Stimulated activated memory B cell treated with anti-CD40 and anti-IgM and Interleukin-4, amounts not matched to agents 10 μg/mL and 1 μg/mL and 100 μg/mL, for 72 hours (primary cell): Measurements from ENCODE around the gene SIGLEC8.
A peak's percentile ranks its signal among the peaks of the same experiment; 100 is the strongest.
"Not testable (repeated sequence)": the region's sequence is repeated elsewhere in the genome, so short reads cannot be mapped to it uniquely, and the experiment has no call there.

Experiments
- ATAC-seq: fragments of 150-1000 bp; cut with Tn5 transposase; 2 replicates; pipeline ENCODE4 v1.10.0; 2021
- H3K27ac Mint-ChIP-seq: one replicate; pipeline ENCODE4 v1.8.0; 2022; ENCODE audit warnings: mild to moderate bottlenecking, mixed read lengths
- H3K27me3 Mint-ChIP-seq: one replicate; pipeline ENCODE4 v1.8.0; 2022; ENCODE audit warnings: mixed read lengths
- H3K36me3 Mint-ChIP-seq: one replicate; pipeline ENCODE4 v1.8.0; 2022; ENCODE audit warnings: mixed read lengths
- H3K4me1 Mint-ChIP-seq: one replicate; pipeline ENCODE4 v1.8.0; 2022; ENCODE audit warnings: mixed read lengths
- H3K4me3 Mint-ChIP-seq: one replicate; pipeline ENCODE4 v1.8.0; 2022; ENCODE audit warnings: mild to moderate bottlenecking, moderate library complexity, mixed read lengths
- H3K9me3 Mint-ChIP-seq: one replicate; pipeline ENCODE4 v1.8.0; 2022; ENCODE audit warnings: mixed read lengths

SIGLEC8 gene

DNA sequence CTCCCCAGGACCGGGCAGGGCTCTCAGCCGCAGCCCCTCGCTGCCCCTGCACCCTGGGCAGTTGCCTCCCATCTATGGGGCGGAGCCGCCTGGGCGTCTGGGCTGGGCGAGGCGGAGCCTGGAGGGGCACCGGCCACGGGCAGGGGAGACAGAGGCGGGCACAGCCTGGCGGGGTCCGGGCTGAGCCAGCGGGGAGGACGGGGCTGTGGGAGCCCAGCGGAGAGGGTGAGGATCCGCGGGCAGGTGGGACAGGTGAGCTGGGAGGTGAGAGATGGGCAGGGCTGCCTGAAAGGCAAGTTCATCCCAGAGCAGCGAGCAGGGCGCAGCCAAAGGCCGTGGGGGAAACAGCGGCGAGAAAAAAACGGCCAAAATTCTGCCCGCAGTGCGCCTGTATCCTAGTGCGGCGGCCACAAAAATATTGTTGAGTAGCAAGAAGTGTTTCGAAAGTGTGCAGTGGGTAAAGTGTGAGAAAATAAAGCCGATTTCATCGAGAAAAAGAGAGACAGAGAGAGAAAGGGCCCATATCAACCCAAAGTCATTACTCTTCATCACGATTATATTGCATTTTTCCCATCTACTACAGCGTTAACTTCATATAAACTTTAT, 5.8 kb upstream of the SIGLEC8 start:
- H3K36me3 Mint-ChIP-seq, H3K9me3 Mint-ChIP-seq, H3K4me3 Mint-ChIP-seq, H3K27ac Mint-ChIP-seq, ATAC-seq: not testable (repeated sequence)
- Mint-ChIP-seq H3K27me3 (peaks cover 52% of the 10 kb centered on the region), H3K4me1 (peaks cover 15% of the 10 kb centered on the region)

DNA sequence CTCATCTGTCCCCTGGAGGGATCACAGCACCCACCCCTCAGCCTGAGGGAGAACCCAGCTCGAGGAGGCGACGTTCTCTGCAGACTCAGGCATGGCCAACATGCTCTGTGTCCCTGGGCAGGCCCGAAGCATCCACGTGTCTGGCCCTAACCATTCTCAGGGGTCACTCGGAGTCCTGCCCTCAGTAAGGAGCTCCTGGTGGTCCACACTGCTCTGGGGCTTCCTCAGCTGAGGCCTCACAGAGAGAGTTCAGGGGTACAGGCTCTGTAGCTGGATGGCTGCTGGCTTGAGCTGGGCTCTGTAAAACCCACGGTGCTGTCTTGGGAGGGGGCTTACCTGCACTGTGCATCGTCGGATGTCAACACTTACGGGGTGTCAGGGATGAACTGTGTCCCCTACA, 4.4 kb upstream of the SIGLEC8 start:
- Mint-ChIP-seq H3K9me3 (no peaks in the 10 kb centered on the region), H3K36me3 (no peaks in the 10 kb centered on the region), H3K4me3 (no peak overlapping the region), H3K27ac (no peak overlapping the region), H3K4me1 (peaks cover 15% of the 10 kb centered on the region), H3K27me3 (peaks cover 66% of the 10 kb centered on the region)
- no peak for ATAC-seq

DNA sequence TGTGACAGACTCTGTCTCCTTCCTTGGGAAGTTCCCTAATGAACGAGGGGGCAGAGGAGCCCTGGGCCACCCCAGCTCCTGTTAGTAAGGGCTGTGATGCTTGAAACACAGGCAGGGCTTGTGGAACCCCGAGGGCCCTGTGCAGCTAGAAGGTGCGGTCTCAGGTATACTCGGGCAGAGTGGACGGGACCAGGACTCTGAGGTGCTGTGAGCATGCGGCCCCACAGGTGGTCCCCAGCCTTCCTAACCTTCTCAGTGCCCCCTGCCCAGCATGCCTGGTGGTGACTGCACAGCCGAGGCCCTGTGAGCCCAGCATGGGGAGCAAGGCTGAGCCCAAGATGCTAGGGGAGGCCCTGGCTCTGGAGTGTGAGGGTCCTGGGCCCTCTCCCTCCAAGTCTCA, 4.0 kb upstream of the SIGLEC8 start:
- H3K4me3 Mint-ChIP-seq: no peak overlapping the region
- no peak overlapping the region for H3K27ac Mint-ChIP-seq
- H3K9me3 Mint-ChIP-seq: no peaks in the 10 kb centered on the region
- H3K4me1 Mint-ChIP-seq: peaks cover 15% of the 10 kb centered on the region
- H3K27me3 Mint-ChIP-seq: peaks cover 70% of the 10 kb centered on the region
- ATAC-seq: no peak
- H3K36me3 Mint-ChIP-seq: no peaks in the 10 kb centered on the region

DNA sequence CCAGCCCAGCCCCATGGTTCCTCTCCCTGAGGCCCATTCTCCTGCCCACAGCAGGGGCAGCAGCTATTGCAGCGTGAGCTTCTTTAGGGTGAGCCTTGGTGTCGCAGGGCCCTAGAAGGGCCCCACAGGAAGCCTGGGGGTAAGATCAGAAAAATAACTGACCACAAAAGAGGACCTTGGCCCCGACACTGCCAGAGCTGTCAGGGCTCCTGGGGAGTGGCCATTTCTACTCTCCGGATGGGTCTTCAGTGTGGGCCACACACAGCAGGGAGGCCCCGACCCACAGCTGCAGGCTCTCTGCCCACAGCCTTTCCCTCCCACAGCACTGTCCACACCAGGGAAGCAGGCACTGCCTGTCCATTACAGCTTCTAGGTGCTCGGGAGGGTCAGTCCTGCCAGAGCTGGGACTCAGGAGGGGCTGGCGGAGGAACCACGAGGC, 3.5 kb upstream of the SIGLEC8 start:
- Mint-ChIP-seq H3K27me3 (peaks cover 75% of the 10 kb centered on the region), H3K36me3 (no peaks in the 10 kb centered on the region), H3K4me3 (no peak overlapping the region), H3K4me1 (peaks cover 15% of the 10 kb centered on the region), H3K27ac (no peak overlapping the region), H3K9me3 (no peaks in the 10 kb centered on the region)
- ATAC-seq: no peak

DNA sequence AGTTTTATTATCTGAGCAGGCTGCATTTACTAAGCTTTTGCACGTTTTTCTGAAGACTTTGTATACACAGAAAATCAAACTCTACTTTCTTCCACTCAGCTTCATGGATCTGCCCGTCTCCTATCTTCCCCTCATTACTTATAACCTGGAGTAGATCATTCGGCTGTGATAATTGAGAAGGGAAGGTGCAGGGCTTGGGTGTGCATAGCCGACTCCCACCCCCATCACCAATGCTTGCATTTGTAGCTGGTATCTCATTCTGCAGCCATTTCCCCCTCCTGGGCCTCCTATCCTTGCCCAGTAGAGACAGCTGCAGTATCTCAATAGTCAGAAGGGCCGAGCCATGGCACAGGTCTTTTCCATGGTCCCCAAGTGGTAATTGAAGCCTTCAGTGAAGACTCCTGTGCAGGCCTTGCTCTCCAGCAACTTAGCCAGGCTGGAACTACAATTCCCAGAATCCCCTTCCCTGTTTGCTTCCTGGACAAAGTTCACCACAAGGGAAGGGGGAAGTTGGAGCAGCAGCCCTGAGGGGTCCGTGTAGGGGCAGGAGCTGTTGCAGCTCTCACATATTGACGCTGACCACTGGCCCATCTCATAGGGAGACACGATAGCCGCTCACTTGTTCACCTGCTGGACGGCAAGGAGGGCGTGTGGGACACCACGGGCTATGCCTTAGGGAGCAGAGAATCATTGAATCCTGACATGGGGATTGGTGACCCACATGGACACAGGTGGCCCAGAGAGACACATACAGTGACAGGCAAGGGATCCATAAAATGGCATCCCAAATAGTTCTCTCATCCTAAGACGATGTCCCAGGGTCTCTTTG, 2.1 kb upstream of the SIGLEC8 start:
- peaks cover 15% of the 10 kb centered on the region for H3K4me1 Mint-ChIP-seq
- H3K36me3 Mint-ChIP-seq: no peaks in the 10 kb centered on the region
- H3K4me3 Mint-ChIP-seq: peak overlapping the region; percentile 13
- H3K27me3 Mint-ChIP-seq: peaks cover 74% of the 10 kb centered on the region
- no peak for ATAC-seq
- no peak overlapping the region for H3K27ac Mint-ChIP-seq
- no peaks in the 10 kb centered on the region for H3K9me3 Mint-ChIP-seq

DNA sequence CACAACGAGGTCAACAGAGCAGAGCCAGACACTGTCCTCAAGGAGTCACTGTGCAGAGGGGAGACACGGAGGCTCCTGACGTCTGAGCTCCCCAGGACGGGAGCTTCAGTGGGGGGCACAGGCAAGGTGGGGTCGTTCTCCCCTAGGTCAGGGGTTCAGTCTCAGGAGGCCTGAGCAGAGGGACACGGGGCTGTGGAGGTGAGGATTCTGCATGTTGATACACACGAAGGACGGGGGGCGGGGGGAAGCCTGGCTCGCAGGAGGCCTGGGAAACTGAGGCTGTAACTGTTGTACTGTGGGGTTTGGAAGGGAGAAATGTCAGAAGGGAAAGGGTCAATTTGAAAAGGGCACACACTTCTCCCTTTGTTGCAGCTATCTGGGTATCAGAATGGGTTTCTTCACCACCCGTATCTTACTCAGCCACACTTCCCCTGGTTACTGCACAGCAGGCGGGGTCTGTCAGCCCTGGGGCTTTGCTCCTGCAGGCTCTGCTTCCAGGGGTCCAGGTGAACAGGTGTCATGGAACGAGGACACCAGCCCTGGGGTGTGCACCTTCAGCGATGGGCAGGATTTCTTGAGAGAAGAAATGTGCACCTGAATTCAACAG, 748 bp upstream of the SIGLEC8 start:
- no peak for ATAC-seq
- H3K27me3 Mint-ChIP-seq: peaks cover 74% of the 10 kb centered on the region
- no peaks in the 10 kb centered on the region for H3K9me3 Mint-ChIP-seq
- H3K4me1 Mint-ChIP-seq: peaks cover 15% of the 10 kb centered on the region
- H3K27ac Mint-ChIP-seq: no peak overlapping the region
- no peak overlapping the region for H3K4me3 Mint-ChIP-seq
- no peaks in the 10 kb centered on the region for H3K36me3 Mint-ChIP-seq

DNA sequence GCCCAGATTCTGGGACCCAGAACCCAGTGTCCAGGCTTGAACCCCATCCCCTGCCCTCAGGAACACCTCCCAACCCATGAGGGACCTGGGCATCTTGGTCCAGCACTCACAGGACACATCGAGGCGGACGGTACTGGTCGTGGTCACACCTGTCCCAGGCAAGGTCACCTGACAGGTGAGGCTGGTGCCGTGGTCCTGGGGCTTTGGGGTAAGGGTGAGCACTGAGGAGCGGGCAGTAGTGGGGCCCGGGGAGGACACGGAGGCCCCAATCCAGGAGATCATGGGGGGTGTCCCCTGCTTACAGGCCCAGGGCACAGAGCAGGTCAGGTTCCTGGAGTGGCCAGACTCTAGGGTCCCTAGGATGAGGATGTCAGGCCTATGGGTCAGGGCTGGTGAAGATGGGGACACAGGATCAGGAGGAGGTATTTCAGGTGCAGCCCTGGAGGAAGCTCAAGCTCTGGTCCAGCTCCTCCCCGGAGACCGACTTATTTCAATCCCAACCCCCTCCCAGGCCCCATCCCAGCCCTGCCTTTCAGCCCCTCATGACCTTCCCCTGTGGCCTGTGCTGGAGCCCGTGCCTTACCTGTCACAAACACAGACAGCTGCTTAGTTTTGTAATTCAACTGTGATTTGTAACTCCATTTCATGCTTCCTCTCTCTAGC, 772 bp downstream of the SIGLEC8 start:
- Mint-ChIP-seq H3K4me1 (peaks cover 15% of the 10 kb centered on the region), H3K9me3 (no peaks in the 10 kb centered on the region), H3K27me3 (peaks cover 77% of the 10 kb centered on the region), H3K36me3 (no peaks in the 10 kb centered on the region), H3K27ac (no peak overlapping the region), H3K4me3 (no peak overlapping the region)
- ATAC-seq: no peak

DNA sequence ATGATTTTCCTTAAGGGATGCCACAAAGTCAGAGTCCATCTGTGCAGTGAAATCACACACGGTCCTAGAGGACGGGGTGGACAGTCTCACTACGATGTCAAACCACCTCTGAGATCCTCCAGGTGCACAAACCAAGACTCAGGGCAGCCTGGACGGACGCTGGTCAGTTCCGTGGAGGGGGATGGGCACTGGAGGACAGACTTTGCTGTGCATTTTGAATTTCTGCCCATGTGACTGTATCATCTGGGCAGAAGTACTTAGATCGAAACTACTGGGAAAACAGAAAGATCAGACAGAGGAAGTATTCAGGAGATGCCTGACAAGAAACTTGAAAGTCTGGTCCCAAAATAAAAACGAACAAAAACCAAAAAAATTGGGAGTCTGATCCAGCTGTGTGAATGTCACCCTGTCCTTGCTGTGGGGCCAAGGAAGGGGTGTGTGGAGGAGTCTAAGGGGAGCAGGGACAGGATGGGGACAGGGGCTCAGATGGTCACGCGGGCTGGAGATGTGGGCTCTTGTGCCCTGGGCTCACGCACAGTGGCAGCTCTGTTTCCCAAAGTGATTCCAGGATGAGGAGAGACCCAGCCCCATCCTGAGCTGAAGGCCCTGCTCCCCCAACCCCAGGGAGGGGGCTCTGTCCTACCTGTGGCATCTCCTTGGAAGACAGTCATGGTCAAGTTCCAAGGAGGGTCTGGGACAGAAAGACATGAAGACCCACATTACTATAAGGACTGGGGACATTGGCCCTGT, 1.5 kb downstream of the SIGLEC8 start:
- H3K27ac Mint-ChIP-seq: peak overlapping the region; percentile 12
- H3K36me3 Mint-ChIP-seq: no peaks in the 10 kb centered on the region
- no peak overlapping the region for H3K4me3 Mint-ChIP-seq
- no peak for ATAC-seq
- H3K27me3 Mint-ChIP-seq: peaks cover 77% of the 10 kb centered on the region
- H3K4me1 Mint-ChIP-seq: peaks cover 15% of the 10 kb centered on the region
- H3K9me3 Mint-ChIP-seq: no peaks in the 10 kb centered on the region

DNA sequence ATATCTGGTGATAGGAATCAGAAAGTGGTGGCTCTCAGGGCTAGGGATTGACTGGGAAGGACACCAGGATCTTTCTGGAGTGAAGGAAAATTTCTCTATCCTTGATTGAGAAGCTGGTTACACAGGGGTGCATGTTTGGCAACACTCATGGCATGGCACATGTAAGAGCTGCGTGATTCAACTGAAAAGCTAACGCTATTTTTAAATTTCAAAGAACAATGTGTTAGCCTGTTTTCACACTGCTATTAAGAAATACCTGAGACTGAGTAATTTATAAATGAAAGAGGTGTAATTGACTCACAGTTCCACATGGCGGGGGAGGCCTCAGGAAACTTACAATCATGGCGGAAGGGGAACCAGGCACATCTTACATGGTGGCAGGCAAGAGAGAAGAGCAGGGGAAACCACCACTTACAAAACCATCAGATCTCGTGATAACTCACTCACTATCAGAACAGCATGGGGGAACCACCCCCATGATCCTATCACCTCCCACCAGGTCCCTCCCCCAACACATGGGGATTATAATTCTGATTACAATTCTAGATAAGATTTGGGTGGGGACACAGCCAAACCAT, 7.4 kb downstream of the SIGLEC8 start:
- H3K9me3 Mint-ChIP-seq: peaks cover 7% of the 10 kb centered on the region
- no peak overlapping the region for H3K4me3 Mint-ChIP-seq
- no peaks in the 10 kb centered on the region for H3K36me3 Mint-ChIP-seq
- no peak for ATAC-seq
- no peak overlapping the region for H3K27ac Mint-ChIP-seq
- H3K4me1 Mint-ChIP-seq: peaks cover 6% of the 10 kb centered on the region
- peaks cover 67% of the 10 kb centered on the region for H3K27me3 Mint-ChIP-seq

DNA sequence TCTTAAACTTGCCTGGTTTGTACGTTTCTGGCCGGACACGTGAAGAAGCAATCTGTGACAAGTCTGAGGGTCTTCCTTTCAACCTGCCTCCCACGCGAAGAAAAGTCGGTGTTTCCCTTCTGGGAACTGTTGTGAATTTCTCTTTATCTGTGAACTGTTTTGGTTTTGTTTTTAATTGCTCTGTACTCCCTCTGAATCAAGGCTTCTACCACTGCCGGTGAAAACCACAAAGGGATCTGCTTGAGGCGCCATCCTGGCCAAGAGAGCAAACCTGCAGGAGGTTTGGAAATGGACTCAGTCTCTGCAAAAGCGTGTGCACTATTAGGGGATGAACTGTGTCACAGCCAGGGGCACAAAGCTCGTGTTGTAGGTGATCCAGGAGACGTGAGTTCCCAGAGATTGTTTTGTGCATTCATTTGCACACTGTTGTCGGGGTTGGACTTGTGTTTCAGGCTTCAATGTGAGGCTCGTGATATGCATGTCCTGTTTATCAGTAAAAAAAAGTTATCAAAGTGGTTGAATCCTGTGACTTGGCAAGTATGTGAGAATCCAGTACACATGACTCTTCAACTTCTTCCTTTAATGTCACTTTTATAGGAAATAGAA, 9.7 kb downstream of the SIGLEC8 start:
- peak overlapping the region; percentile 38 for H3K4me3 Mint-ChIP-seq

DNA sequence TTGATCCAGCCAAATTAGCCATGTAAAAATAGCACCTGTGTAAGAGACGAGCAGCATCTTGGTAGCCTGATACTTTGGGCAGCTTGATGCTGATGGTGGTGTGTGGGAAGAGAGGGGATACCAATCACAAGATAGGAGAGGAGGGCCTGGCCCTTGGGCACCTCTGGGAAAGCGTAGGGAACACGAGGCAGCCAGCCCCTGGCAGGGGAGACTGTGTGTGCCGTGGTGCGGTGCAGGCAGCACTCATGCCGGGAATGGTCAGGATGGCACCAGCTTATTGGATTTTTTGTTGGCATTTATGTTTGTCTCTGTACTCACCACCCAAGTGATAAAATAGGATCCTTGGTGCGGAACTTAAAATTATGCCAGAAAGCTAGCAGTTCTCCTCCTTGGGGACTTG, 10.2 kb downstream of the SIGLEC8 start:
- H3K9me3 Mint-ChIP-seq: peaks cover 7% of the 10 kb centered on the region
- no peak overlapping the region for H3K4me3 Mint-ChIP-seq
- peak overlapping the region; percentile 17 for H3K27ac Mint-ChIP-seq
- peaks cover 11% of the 10 kb centered on the region for H3K4me1 Mint-ChIP-seq
- peaks cover 40% of the 10 kb centered on the region for H3K27me3 Mint-ChIP-seq
- H3K36me3 Mint-ChIP-seq: no peaks in the 10 kb centered on the region
- no peak for ATAC-seq

More for the DNA sequence above, 9.7 kb downstream of the SIGLEC8 start:
- no peaks in the 10 kb centered on the region for H3K36me3 Mint-ChIP-seq
- peaks cover 6% of the 10 kb centered on the region for H3K4me1 Mint-ChIP-seq
- ATAC-seq: no peak
- peaks cover 7% of the 10 kb centered on the region for H3K9me3 Mint-ChIP-seq
- peaks cover 44% of the 10 kb centered on the region for H3K27me3 Mint-ChIP-seq
- peak overlapping the region; percentile 17 for H3K27ac Mint-ChIP-seq

DNA sequence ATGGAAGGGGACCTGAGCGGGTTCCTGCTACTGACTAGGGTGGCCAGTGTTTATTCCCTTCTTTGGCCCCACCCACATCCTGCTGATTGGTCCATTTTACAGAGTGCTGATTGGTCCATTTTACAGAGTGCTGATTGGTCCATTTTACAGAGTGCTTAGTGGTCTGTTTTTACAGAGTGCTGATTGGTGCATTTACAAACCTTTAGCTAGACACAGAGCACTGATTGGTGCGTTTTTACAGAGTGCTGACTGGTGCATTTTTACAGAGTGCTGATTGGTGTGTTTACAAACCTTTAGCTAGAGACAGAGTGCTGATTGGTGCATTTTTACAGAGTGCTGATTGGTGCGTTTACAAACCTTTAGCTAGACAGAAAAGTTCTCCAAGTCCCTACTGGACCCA, 10.7 kb downstream of the SIGLEC8 start:
- not testable (repeated sequence) for H3K27ac Mint-ChIP-seq, H3K9me3 Mint-ChIP-seq, H3K4me3 Mint-ChIP-seq, H3K36me3 Mint-ChIP-seq, ATAC-seq
- peaks cover 16% of the 10 kb centered on the region for H3K4me1 Mint-ChIP-seq
- peaks cover 36% of the 10 kb centered on the region for H3K27me3 Mint-ChIP-seq

DNA sequence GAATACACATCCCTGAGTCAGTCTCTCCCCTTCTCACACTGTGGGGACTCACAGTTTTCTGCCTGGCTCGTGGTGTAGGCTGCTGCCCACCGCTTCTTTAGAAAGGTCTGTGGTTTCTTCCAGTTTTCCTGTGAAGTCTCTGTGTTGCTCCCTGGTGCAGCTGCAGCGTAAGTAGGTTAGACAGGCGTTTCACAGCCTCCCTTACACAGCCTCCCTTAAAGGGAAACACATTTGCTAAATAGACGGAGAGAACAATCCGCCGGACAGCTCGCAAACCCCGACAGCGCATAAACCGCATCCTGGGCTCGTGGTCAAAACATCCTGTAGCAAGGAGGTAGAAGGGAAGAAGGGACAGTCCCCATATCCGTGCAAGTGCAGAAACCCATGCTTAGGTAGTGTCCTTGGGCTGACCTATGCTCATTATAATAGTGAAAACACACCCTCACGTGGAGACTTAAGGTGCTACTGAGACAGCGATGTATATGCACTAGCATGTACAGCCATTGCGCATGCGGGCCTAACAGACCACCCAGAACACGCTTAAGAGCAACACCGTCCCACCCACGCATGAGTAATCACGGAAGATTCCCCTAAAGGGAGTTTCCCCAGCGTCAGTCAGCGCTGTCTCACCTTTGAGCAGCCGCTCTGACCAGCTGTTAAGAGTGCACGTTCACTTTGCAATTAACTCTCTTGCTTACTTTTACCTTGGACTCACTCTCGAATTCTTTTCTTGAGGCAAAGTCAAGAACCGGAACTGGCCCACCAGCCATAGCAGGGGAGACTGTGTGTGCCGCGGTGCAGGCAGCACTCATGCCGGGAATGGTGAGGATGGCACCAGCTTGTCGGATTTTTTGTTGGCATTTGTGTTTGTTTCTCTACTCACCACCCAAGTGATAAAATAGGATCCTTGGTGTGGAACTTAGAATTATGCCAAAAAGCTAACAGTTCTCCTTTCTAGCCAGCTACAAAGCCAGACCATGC, 16.6 kb downstream of the SIGLEC8 start:
- peaks cover 45% of the 10 kb centered on the region for H3K4me1 Mint-ChIP-seq
- peak; percentile 97 for ATAC-seq
- no peaks in the 10 kb centered on the region for H3K36me3 Mint-ChIP-seq
- H3K27me3 Mint-ChIP-seq: peaks cover 11% of the 10 kb centered on the region
- H3K27ac Mint-ChIP-seq: peak overlapping the region; percentile 93
- peak overlapping the region; percentile 77 for H3K4me3 Mint-ChIP-seq
- no peaks in the 10 kb centered on the region for H3K9me3 Mint-ChIP-seq
